Esophagus squamous epithelium (tissue), 5 donors: Measurements from ENCODE around the gene CUL3. TPM values are rescaled to one million over a fixed set of nuclear protein-coding genes. Genes with fewer than 3 reads are reported as not detected.

Experiments
- DNase-seq: peaks from one replicate; lab custom pipeline; 2025; lab: John Stamatoyannopoulos, UW
- H3K27ac ChIP-seq, 4 donors: fragments of 200-600 bp; sonication (generic); one replicate each; pipeline ENCODE4 v1.5.1; 2016 to 2019; ENCODE audit warnings: mild to moderate bottlenecking in 1 of 4
- H3K27me3 ChIP-seq, 4 donors: fragments of 200-600 bp; sonication (generic); 1 replicate in 3 of 4; 2 replicates in 1 of 4; pipeline versions ENCODE4 v1.5.1 to v1.6.0; 2017 to 2021; ENCODE audit warnings: antibody characterized with exemption in 1 of 4
- H3K36me3 ChIP-seq, 3 donors: fragments of 200-600 bp; sonication (generic); one replicate each; pipeline ENCODE4 v1.5.1; 2016 to 2019
- H3K4me1 ChIP-seq, 3 donors: fragments of 200-600 bp; sonication (generic); one replicate each; pipeline ENCODE4 v1.5.1; 2017 to 2019
- H3K4me3 ChIP-seq, 4 donors: fragments of 200-600 bp; sonication (generic); 1 replicate in 3 of 4; 2 replicates in 1 of 4; pipeline ENCODE4 v1.5.1; 2016 to 2019; ENCODE audit warnings: mild to moderate bottlenecking in 2 of 4, moderate library complexity in 1 of 4
- H3K9me3 ChIP-seq, 3 donors: fragments of 200-600 bp; sonication (generic); one replicate each; pipeline ENCODE4 v1.5.1; 2016 to 2019
- CTCF ChIP-seq, 6 experiments: fragments of 450-650 bp in 4 of 6; fragments of 200-600 bp in 2 of 6; sonication (generic) in 2 of 6; IDR thresholded peaks; one replicate each; pipeline ENCODE4 v1.5.1; 2016 to 2019; ENCODE audit warnings: antibody characterized with exemption in 6 of 6, mild to moderate bottlenecking in 4 of 6, moderate library complexity in 4 of 6
- POLR2A ChIP-seq, 4 donors: fragments of 450-650 bp; IDR thresholded peaks; one replicate each; pipeline ENCODE4 v1.6.1; 2017; ENCODE audit warnings: antibody characterized with exemption in 4 of 4, mild to moderate bottlenecking in 4 of 4, moderate library complexity in 3 of 4
- WGBS, 2 donors: methylation state at CpG; one replicate each; pipeline ENCODE4 v1.1.5; 2018; 5-methylcytosine and 5-hydroxymethylcytosine counted together
- intact Hi-C: fragments of 100-400 bp; cut with DNase I; formaldehyde crosslinking; loops from one replicate; pipeline ENCODE4 v1.15.0; 2022
- total RNA-seq, 4 donors: library from RNA; depleted of rRNA; stranded (reverse); fragments of >200 nt; gene quantifications; one replicate each; pipeline ENCODE4 v1.1.0, GENCODE V29; 2016
- donor health status: DM: yes; HTN: yes; CAD: no.

Gene CUL3
- total RNA-seq, 4 donors from 2014 or later = 59.7 to 91.4 (median 85.2) TPM

- Histone ChIP-seq H3K4me3 (no peak overlapping the region), H3K9me3 (no peaks in the 10 kb centered on the region), H3K4me1 (peaks cover 34 to 87% (median 43%) of the 10 kb centered on the region in 3 donors), H3K27me3 (no peaks in the 10 kb centered on the region), H3K27ac (peak overlapping the region in 1 of 4 donors; percentile 58), H3K36me3 (no peaks in the 10 kb centered on the region)
- TF ChIP-seq CTCF (IDR thresholded peaks at IDR 0.05) = no peak
- no peak for TF ChIP-seq POLR2A (IDR thresholded peaks at IDR 0.05)
- 80 to 83% methylated on average over 10 to 12 of the region's 12 CpGs for WGBS, 2 donors
- DNase-seq = no peak
- intact Hi-C loops = loop anchor here (10.0 kb wide), 1 partner anchor 65 kb away; no protein-coding TSS in a partner anchor
These were observed 4.9 kb downstream of the CUL3 start for GRCh38 chr2:224580248-224580647.

GRCh38 chr2:224579411-224579810, 5.8 kb downstream of the CUL3 start:
- no peaks in the 10 kb centered on the region for H3K9me3 ChIP-seq
- H3K27me3 ChIP-seq = no peaks in the 10 kb centered on the region
- peaks cover 40 to 95% (median 51%) of the 10 kb centered on the region in 3 donors for H3K4me1 ChIP-seq
- no peak for DNase-seq
- H3K36me3 ChIP-seq = no peaks in the 10 kb centered on the region
- TF ChIP-seq POLR2A (IDR thresholded peaks at IDR 0.05) (no peak), CTCF (IDR thresholded peaks at IDR 0.05) (no peak)
- no peak overlapping the region for H3K4me3 ChIP-seq
- intact Hi-C loops = no loop called here
- H3K27ac ChIP-seq = peak overlapping the region in 2 of 4 donors; percentile 24 to 58
- 4 to 16% methylated on average over 2 of the region's 2 CpGs for WGBS, 2 donors

DNA sequence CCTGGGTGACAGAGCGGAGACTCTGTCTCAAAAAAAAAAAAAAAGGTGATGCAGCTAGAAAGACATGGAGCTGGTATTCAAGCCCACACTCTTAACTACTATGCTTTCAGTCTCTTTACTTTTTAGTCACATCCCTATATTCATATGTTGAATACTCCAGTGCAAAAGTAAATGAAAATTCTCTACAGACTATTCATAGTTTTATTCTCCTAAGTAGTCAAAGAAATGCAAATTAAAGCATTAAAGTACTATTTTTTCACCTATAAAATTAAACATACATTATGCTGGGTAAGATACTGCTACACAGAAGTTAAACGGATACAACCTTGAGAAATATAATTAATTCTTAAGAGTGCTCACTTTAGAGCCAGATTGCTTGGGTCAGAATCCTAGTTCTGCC, 7.6 kb downstream of the CUL3 start:
- Histone ChIP-seq H3K27me3 (no peaks in the 10 kb centered on the region), H3K9me3 (no peaks in the 10 kb centered on the region), H3K4me3 (no peak overlapping the region), H3K36me3 (no peaks in the 10 kb centered on the region), H3K4me1 (peaks cover 40 to 100% (median 42%) of the 10 kb centered on the region in 3 donors), H3K27ac (no peak overlapping the region)
- WGBS, 2 donors = 72 to 74% methylated on average over 2 of the region's 2 CpGs
- no peak for TF ChIP-seq CTCF (IDR thresholded peaks at IDR 0.05)
- intact Hi-C loops = no loop called here
- no peak for DNase-seq

GRCh38 chr2:224576088-224576715, 9.0 kb downstream of the CUL3 start:
- Histone ChIP-seq H3K27me3 (no peaks in the 10 kb centered on the region), H3K9me3 (no peaks in the 10 kb centered on the region), H3K4me1 (peaks cover 37 to 100% (median 40%) of the 10 kb centered on the region in 3 donors), H3K27ac (no peak overlapping the region), H3K4me3 (no peak overlapping the region), H3K36me3 (no peaks in the 10 kb centered on the region)
- WGBS, 2 donors = 54 to 62% methylated on average over 5 of the region's 5 CpGs
- no peak for DNase-seq
- TF ChIP-seq POLR2A (IDR thresholded peaks at IDR 0.05) (no peak), CTCF (IDR thresholded peaks at IDR 0.05) (no peak)
- intact Hi-C loops = no loop called here

GRCh38 chr2:224574423-224575084, 10.6 kb downstream of the CUL3 start:
- Histone ChIP-seq H3K9me3 (no peaks in the 10 kb centered on the region), H3K27ac (no peak overlapping the region), H3K36me3 (no peaks in the 10 kb centered on the region), H3K4me3 (no peak overlapping the region), H3K4me1 (peaks cover 25 to 99% (median 32%) of the 10 kb centered on the region in 3 donors), H3K27me3 (no peaks in the 10 kb centered on the region)
- intact Hi-C loops = no loop called here
- WGBS, 2 donors = 32 to 43% methylated on average over 3 of the region's 3 CpGs
- no peak for TF ChIP-seq CTCF (IDR thresholded peaks at IDR 0.05)
- no peak for TF ChIP-seq POLR2A (IDR thresholded peaks at IDR 0.05)
- no peak for DNase-seq
